KMS-11 (cell line): ENCODE results near the gene ERV3-1.
"Not testable (repeated sequence)": the region's sequence is repeated elsewhere in the genome, so short reads cannot be mapped to it uniquely, and the experiment has no call there.

Experiments
- H2AFZ ChIP-seq: fragments of 200-600 bp; sonication (generic); 2 replicates; pipeline ENCODE4 v1.6.1; 2016; ENCODE audit warnings: antibody characterized with exemption, mixed run types, low read depth
- H3K27ac ChIP-seq: fragments of 200-600 bp; sonication (generic); 2 replicates; pipeline ENCODE4 v1.6.1; 2016; ENCODE audit warnings: mild to moderate bottlenecking, mixed run types
- H3K27me3 ChIP-seq: fragments of 200-600 bp; sonication (generic); 2 replicates; pipeline ENCODE4 v1.6.1; 2017; ENCODE audit warnings: mild to moderate bottlenecking, low read depth, mixed run types, moderate library complexity; ENCODE audit not compliant: insufficient read depth
- H3K36me3 ChIP-seq: fragments of 200-600 bp; sonication (generic); 2 replicates; pipeline ENCODE4 v1.6.1; 2017; ENCODE audit warnings: mild to moderate bottlenecking, mixed run types; ENCODE audit not compliant: insufficient read depth
- H3K4me1 ChIP-seq: fragments of 200-600 bp; sonication (generic); 2 replicates; pipeline ENCODE4 v1.6.1; 2016; ENCODE audit warnings: mild to moderate bottlenecking, low read depth, mixed run types; ENCODE audit not compliant: poor library complexity, severe bottlenecking
- H3K4me2 ChIP-seq: fragments of 200-600 bp; sonication (generic); 2 replicates; pipeline ENCODE4 v1.7.0; 2016; ENCODE audit warnings: mild to moderate bottlenecking, mixed run types
- H3K4me3 ChIP-seq: fragments of 200-600 bp; sonication (generic); IDR thresholded peaks from 2 replicates; pipeline ENCODE4 v1.6.1; 2017; ENCODE audit warnings: low read depth, low read length, mixed read lengths; ENCODE audit not compliant: insufficient read depth
- H3K79me2 ChIP-seq: fragments of 200-600 bp; sonication (generic); 2 replicates; pipeline ENCODE4 v1.6.1; 2016; ENCODE audit warnings: low read depth, mixed run types; ENCODE audit not compliant: insufficient read depth
- H3K9ac ChIP-seq: fragments of 200-600 bp; sonication (generic); 2 replicates; pipeline ENCODE4 v1.6.1; 2016; ENCODE audit warnings: mild to moderate bottlenecking, mixed run types
- H4K20me1 ChIP-seq: fragments of 200-600 bp; sonication (generic); 2 replicates; pipeline ENCODE4 v1.6.1; 2016; ENCODE audit warnings: mild to moderate bottlenecking, mixed run types; ENCODE audit not compliant: insufficient read depth
- CTCF ChIP-seq: fragments of 200-600 bp; sonication (generic); conservative IDR thresholded peaks from 2 replicates; pipeline ENCODE4 v1.6.1; 2017; ENCODE audit warnings: low read depth, mild to moderate bottlenecking, antibody characterized with exemption, low read length, moderate library complexity, mixed read lengths

The ERV3-1 gene, protein sequence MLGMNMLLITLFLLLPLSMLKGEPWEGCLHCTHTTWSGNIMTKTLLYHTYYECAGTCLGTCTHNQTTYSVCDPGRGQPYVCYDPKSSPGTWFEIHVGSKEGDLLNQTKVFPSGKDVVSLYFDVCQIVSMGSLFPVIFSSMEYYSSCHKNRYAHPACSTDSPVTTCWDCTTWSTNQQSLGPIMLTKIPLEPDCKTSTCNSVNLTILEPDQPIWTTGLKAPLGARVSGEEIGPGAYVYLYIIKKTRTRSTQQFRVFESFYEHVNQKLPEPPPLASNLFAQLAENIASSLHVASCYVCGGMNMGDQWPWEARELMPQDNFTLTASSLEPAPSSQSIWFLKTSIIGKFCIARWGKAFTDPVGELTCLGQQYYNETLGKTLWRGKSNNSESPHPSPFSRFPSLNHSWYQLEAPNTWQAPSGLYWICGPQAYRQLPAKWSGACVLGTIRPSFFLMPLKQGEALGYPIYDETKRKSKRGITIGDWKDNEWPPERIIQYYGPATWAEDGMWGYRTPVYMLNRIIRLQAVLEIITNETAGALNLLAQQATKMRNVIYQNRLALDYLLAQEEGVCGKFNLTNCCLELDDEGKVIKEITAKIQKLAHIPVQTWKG

DNA sequence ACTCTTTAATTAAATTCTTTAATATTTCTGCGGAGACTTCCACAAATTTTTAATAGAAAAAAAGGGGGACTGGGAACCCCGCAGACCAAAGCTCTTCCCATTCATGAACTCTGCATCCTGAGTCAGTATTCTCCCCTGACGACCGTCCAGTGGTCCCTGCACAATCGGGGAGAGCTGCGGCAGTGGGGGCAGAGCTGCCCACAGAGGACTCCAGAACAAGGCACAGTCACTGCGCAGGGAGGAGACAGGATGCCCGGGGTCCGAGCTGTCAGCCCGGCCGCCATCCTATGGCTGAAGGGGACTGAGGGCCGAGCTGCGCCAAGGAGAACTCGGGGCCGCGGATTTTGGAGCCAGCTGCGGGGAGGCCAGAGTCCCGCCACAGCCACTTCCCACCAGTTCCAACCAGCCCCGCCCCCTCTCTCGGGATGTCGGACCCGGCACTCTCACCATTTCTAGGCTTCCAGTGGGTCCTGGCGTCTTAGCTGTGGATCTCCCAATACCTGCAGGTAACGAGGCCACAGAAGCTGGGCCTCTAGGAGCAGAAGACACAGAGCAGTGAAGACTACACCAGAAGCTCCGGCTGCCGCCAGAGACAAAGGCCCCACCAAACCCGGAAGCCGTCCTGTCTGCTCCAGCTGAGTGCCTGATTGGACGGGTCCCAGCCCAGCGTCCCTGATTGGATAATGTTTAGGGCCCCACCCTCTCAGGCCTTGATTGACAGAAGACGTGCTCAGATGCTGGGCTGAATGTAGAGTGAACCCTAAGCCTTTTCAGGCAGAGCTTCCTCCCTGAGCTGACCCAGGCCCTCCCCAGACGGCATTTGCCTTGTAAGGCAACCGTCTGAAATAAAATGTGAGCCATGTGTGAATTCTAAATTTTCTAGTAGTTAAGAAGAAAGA is at the start of gene ERV3-1:
Gene ERV3-1, minus strand, starts transcription at position 594 of the 899 bp plus-strand sequence. CDS start 13,661 bp downstream, outside the sequence.
- Histone ChIP-seq H3K27ac (peak within 1 kb of the TSS; percentile 30), H3K4me3 (no peak within 1 kb of the TSS), H3K27me3 (no peaks in the 10 kb centered on the region), H3K9ac (peak within 1 kb of the TSS; percentile 68), H3K4me2 (peak within 1 kb of the TSS; percentile 14), H3K4me1 (peaks cover 12% of the 10 kb centered on the region), H3K79me2 (peaks cover 17% of the 10 kb centered on the region; the same call in 1 of the 2 replicates), H2AFZ (peak within 1 kb of the TSS; percentile 76), H3K36me3 (no peaks in the 10 kb centered on the region), H4K20me1 (no peaks in the 10 kb centered on the region)
- no peak for TF ChIP-seq CTCF

- not testable (repeated sequence) for H3K4me3 ChIP-seq, H3K27ac ChIP-seq, H4K20me1 ChIP-seq, H3K79me2 ChIP-seq, H3K9ac ChIP-seq, H3K4me1 ChIP-seq, H3K4me2 ChIP-seq, H3K27me3 ChIP-seq, H3K36me3 ChIP-seq, H2AFZ ChIP-seq
These were observed 49.3 kb upstream of the ERV3-1 start for GRCh38 chr7:65055786-65056185.

- H4K20me1 ChIP-seq, H3K27me3 ChIP-seq, H3K4me3 ChIP-seq, H3K4me2 ChIP-seq, H3K36me3 ChIP-seq, H3K9ac ChIP-seq, H3K27ac ChIP-seq, H3K4me1 ChIP-seq, H2AFZ ChIP-seq: not testable (repeated sequence)
- peaks cover 11% of the 10 kb centered on the region; the same call in 1 of the 2 replicates for H3K79me2 ChIP-seq
These were observed 48.0 kb upstream of the ERV3-1 start for GRCh38 chr7:65054466-65054994.

DNA sequence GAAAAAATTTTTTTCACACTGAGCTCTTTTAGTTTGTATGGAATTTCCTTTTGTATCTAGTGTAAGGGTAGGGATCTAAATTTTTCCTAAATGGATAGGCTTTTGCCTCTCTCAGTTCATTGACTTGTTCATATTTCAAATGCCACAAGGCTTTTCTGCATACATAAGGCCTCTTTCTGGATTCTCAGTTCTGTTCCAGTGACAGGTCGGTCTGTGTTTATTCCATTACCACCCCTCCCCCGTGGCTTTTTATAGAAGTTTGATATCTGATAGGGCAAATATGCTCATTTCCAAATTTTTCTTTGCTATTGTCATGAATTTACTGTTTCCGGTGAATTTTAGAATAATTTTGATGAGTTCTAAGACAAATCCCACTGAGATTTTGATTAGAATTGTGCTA is 45.2 kb upstream of the ERV3-1 start:
- not testable (repeated sequence) for H3K4me2 ChIP-seq, H3K36me3 ChIP-seq, H3K4me3 ChIP-seq, H3K27ac ChIP-seq, H2AFZ ChIP-seq, H3K4me1 ChIP-seq, H4K20me1 ChIP-seq, H3K27me3 ChIP-seq, H3K9ac ChIP-seq
- peaks cover 14% of the 10 kb centered on the region; the same call in 1 of the 2 replicates for H3K79me2 ChIP-seq

GRCh38 chr7:65051139-65051538 is 44.7 kb upstream of the ERV3-1 start:
- not testable (repeated sequence) for H3K4me2 ChIP-seq, H4K20me1 ChIP-seq, H3K27ac ChIP-seq, H2AFZ ChIP-seq, H3K4me1 ChIP-seq, H3K4me3 ChIP-seq, H3K9ac ChIP-seq, H3K27me3 ChIP-seq, H3K36me3 ChIP-seq
- peaks cover 14% of the 10 kb centered on the region; the same call in 1 of the 2 replicates for H3K79me2 ChIP-seq

DNA sequence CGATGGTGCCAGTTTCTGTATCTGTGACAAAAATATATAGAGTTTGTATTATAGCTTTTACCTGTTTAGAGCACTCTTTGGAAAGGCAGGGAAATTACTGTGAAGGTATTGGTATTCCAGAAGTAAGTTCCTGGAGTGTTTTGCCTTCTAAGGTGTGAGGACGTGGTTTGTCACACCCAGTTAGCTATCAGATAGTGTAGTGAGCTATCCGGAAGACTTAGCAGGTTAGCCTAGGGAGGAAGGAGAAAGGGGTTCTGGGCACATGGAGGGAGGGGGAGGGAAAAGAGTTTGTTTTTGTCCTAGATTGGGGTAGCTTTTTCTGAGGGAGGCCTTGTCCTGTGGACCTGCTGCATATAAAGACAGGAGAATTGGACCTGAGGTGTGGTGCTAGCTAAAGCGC is 39.8 kb upstream of the ERV3-1 start:
- not testable (repeated sequence) for H4K20me1 ChIP-seq, H3K27ac ChIP-seq, H3K4me2 ChIP-seq, H3K9ac ChIP-seq, H3K27me3 ChIP-seq, H3K4me1 ChIP-seq, H2AFZ ChIP-seq, H3K36me3 ChIP-seq, H3K4me3 ChIP-seq
- peaks cover 32% of the 10 kb centered on the region; the same call in 1 of the 2 replicates for H3K79me2 ChIP-seq

- H3K27ac ChIP-seq, H3K36me3 ChIP-seq, H4K20me1 ChIP-seq, H3K4me3 ChIP-seq, H3K27me3 ChIP-seq, H2AFZ ChIP-seq, H3K4me2 ChIP-seq, H3K4me1 ChIP-seq, H3K9ac ChIP-seq: not testable (repeated sequence)
- peaks cover 33% of the 10 kb centered on the region for H3K79me2 ChIP-seq
These were observed 39.1 kb upstream of the ERV3-1 start for GRCh38 chr7:65045589-65045988.

GRCh38 chr7:65038767-65039166 is 32.3 kb upstream of the ERV3-1 start:
- Histone ChIP-seq H3K79me2 (peaks cover 40% of the 10 kb centered on the region), H3K4me2 (peak overlapping the region; percentile 76), H3K9ac (peak overlapping the region; percentile 88; the same call in 1 of the 2 replicates), H3K4me1 (peaks cover 10% of the 10 kb centered on the region), H3K27ac (peak overlapping the region; percentile 58)
- not testable (repeated sequence) for H3K4me3 ChIP-seq, H3K27me3 ChIP-seq, H3K36me3 ChIP-seq, H2AFZ ChIP-seq, H4K20me1 ChIP-seq
